ENCODE results near the gene NIPAL4.
A peak's percentile ranks its signal among the peaks of the same experiment; 100 is the strongest.
"Not testable (repeated sequence)": the region's sequence is repeated elsewhere in the genome, so short reads cannot be mapped to it uniquely, and the experiment has no call there.

The NIPAL4 gene

DNA sequence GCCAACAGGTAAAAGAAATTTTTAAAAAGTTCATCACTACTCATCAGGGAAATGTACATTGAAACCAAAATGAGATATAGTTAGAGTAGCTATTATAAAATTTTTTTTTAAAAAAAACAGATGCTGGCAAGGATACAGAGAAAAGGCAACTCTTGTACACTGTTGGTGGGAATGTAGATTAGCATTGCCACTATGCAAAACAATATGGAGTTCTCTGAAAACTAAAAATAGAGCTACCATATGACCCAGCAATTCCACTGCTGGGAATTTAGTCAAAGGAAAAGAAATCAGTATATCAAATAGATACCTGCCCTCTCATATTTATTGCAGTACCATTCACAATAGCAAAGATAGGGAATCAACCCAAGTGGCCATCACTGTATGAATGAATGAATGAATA is 44.2 kb upstream of the NIPAL4 start:
- POLR2A ChIA-PET, result no interaction called here
- no peak for TF ChIP-seq ZNF335 (tag by site-specific recombination; conservative IDR thresholded peaks at IDR 0.05)

DNA sequence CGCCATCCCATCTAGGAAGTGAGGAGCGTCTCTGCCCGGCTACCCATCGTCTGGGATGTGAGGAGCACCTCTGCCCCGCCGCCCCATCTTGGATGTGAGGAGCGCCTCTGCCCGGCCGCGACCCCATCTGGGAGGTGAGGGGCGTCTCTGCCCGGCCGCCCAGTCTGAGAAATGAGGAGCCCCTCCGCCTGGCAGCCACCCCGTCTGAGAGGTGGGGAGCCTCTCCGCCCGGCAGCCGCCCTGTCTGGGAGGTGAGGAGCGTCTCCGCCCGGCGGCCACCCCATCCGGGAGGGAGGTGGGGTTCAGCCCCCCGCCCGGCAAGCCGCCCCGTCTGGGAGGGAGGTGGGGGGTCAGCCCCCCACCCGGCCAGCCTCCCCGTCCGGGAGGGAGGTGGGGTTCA is 40.5 kb upstream of the NIPAL4 start:
- POLR2A ChIA-PET; H3K36me3 ChIP-seq (ENCODE audit: control insufficient read depth in 2 of 2, insufficient read depth in 1 of 2, low read length in 2 of 2); H3K4me1 ChIP-seq (ENCODE audit: control insufficient read depth, insufficient read depth, low read length); CTCF ChIA-PET; H3K9me3 ChIP-seq (ENCODE audit: control insufficient read depth, insufficient read depth, low read depth, low read length); H3K27ac ChIP-seq (ENCODE audit: extremely low read depth, low read depth, low read length); H3K4me3 ChIP-seq (ENCODE audit: low read depth, low read length): not testable (repeated sequence)

More for the DNA sequence above, 44.2 kb upstream of the NIPAL4 start:
- H3K27ac ChIP-seq (ENCODE audit: extremely low read depth, low read depth, low read length), result no peak overlapping the region
- CTCF ChIA-PET, result no interaction called here
- H3K36me3 ChIP-seq (ENCODE audit: control insufficient read depth in 2 of 2, insufficient read depth in 1 of 2, low read length in 2 of 2), result no peaks in the 10 kb centered on the region
- no peak overlapping the region for H3K4me3 ChIP-seq (ENCODE audit: low read depth, low read length)
- H3K9me3 ChIP-seq (ENCODE audit: control insufficient read depth, insufficient read depth, low read depth, low read length), result no peaks in the 10 kb centered on the region
- H3K4me1 ChIP-seq (ENCODE audit: control insufficient read depth, insufficient read depth, low read length), result no peaks in the 10 kb centered on the region

- H3K4me1 ChIP-seq (ENCODE audit: control insufficient read depth, insufficient read depth, low read length); H3K36me3 ChIP-seq (ENCODE audit: control insufficient read depth in 2 of 2, insufficient read depth in 1 of 2, low read length in 2 of 2); H3K4me3 ChIP-seq (ENCODE audit: low read depth, low read length); CTCF ChIA-PET; H3K9me3 ChIP-seq (ENCODE audit: control insufficient read depth, insufficient read depth, low read depth, low read length); H3K27ac ChIP-seq (ENCODE audit: extremely low read depth, low read depth, low read length); POLR2A ChIA-PET: not testable (repeated sequence)
- TF ChIP-seq ZNF146 (tag by site-specific recombination; IDR thresholded peaks at IDR 0.05), result peak; percentile 76
Measured at GRCh38 chr5:157429920-157430319, 30.1 kb upstream of the NIPAL4 start.

DNA sequence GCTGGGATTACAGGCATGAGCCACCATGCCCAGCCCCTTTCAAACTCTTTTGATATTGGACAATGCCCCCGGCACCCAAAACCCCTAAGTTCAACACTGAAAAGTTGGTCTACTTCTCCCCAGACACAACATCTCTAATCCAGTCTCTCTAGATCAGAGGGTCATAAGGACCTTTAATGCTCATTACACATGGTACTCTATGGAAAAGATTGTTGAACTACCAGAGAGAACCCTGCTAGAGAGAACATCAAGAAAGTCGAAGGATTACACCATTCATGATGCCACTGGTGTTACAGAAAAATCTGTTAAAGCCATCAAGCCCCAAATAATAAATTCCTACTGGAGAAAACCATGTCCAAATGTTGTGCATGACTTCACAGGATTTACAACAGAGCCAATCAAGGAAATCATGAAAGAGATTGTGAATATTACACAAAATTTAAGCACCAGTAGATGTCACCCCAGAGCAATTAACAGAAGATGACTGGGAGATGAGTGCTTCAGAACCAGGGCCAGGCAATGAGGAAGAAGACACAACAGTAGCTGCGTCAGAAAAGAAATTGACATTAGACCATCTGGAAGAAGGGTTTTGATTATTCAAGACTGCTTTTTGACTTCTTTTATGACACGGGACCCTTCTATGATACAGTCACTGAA is 28.3 kb upstream of the NIPAL4 start:
- POLR2A ChIA-PET, result no interaction called here
- H3K36me3 ChIP-seq (ENCODE audit: control insufficient read depth in 2 of 2, insufficient read depth in 1 of 2, low read length in 2 of 2), result no peaks in the 10 kb centered on the region
- no peaks in the 10 kb centered on the region for H3K4me1 ChIP-seq (ENCODE audit: control insufficient read depth, insufficient read depth, low read length)
- H3K4me3 ChIP-seq (ENCODE audit: low read depth, low read length), result no peak overlapping the region
- no peak for TF ChIP-seq ZBTB21 (tag by site-specific recombination; IDR thresholded peaks at IDR 0.05)
- TF ChIP-seq ZNF660 (tag by site-specific recombination; IDR thresholded peaks at IDR 0.05), result 0 out of 2 replicates have a peak, but pooled peaks have one; percentile 37
- TF ChIP-seq ZNF654 (tag by site-specific recombination; IDR thresholded peaks at IDR 0.05; ENCODE audit: low read depth), result peak; percentile 64
- no peaks in the 10 kb centered on the region for H3K9me3 ChIP-seq (ENCODE audit: control insufficient read depth, insufficient read depth, low read depth, low read length)
- CTCF ChIA-PET, result interaction anchor here (0.6 to 6.4 kb wide), 24 partner anchors 9 to 1591 kb away, joined by 3 to 51 read pairs (median 3); partner anchors contain the start of gene LSM11
- no peak overlapping the region for H3K27ac ChIP-seq (ENCODE audit: extremely low read depth, low read depth, low read length)

- no peaks in the 10 kb centered on the region for H3K4me1 ChIP-seq (ENCODE audit: control insufficient read depth, insufficient read depth, low read length)
- no peaks in the 10 kb centered on the region for H3K36me3 ChIP-seq (ENCODE audit: control insufficient read depth in 2 of 2, insufficient read depth in 1 of 2, low read length in 2 of 2)
- no peak overlapping the region for H3K27ac ChIP-seq (ENCODE audit: extremely low read depth, low read depth, low read length)
- no peak overlapping the region for H3K4me3 ChIP-seq (ENCODE audit: low read depth, low read length)
- POLR2A ChIA-PET, result no interaction called here
- CTCF ChIA-PET, result interaction anchor here (0.6 to 6.4 kb wide), 4 partner anchors 37 to 1957 kb away, joined by 3 to 51 read pairs (median 8); no protein-coding TSS in a partner anchor
- no peak for TF ChIP-seq GFI1B (tag by site-specific recombination; IDR thresholded peaks at IDR 0.05)
- no peak for TF ChIP-seq ZNF266 (tag by site-specific recombination; IDR thresholded peaks at IDR 0.05; ENCODE audit: low read depth)
- TF ChIP-seq, protein P1, sequence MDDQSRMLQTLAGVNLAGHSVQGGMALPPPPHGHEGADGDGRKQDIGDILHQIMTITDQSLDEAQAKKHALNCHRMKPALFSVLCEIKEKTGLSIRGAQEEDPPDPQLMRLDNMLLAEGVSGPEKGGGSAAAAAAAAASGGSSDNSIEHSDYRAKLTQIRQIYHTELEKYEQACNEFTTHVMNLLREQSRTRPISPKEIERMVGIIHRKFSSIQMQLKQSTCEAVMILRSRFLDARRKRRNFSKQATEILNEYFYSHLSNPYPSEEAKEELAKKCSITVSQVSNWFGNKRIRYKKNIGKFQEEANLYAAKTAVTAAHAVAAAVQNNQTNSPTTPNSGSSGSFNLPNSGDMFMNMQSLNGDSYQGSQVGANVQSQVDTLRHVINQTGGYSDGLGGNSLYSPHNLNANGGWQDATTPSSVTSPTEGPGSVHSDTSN (CRISPR knock-in tag; IDR thresholded peaks at IDR 0.05), result no peak
- no peak for TF ChIP-seq YY2 (tag by site-specific recombination; IDR thresholded peaks at IDR 0.05)
- TF ChIP-seq, protein P2, sequence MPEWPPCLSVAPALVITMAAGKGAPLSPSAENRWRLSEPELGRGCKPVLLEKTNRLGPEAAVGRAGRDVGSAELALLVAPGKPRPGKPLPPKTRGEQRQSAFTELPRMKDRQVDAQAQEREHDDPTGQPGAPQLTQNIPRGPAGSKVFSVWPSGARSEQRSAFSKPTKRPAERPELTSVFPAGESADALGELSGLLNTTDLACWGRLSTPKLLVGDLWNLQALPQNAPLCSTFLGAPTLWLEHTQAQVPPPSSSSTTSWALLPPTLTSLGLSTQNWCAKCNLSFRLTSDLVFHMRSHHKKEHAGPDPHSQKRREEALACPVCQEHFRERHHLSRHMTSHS (tag by site-specific recombination; IDR thresholded peaks at IDR 0.05), result no peak
- TF ChIP-seq ZFP3 (tag by site-specific recombination; IDR thresholded peaks at IDR 0.05; ENCODE audit: low read depth), result no peak
- no peak for TF ChIP-seq ZNF121 (tag by site-specific recombination; IDR thresholded peaks at IDR 0.05)
- TF ChIP-seq KLF10 (tag by site-specific recombination; IDR thresholded peaks at IDR 0.05), result no peak
- TF ChIP-seq ZNF274 (IDR thresholded peaks at IDR 0.05; ENCODE audit: low read length), result no peak
- no peak for TF ChIP-seq ZNF274 (tag by site-specific recombination; IDR thresholded peaks at IDR 0.05; ENCODE audit: borderline replicate concordance)
- TF ChIP-seq ZNF473 (tag by site-specific recombination; IDR thresholded peaks at IDR 0.05), result no peak
- H3K9me3 ChIP-seq (ENCODE audit: control insufficient read depth, insufficient read depth, low read depth, low read length), result no peaks in the 10 kb centered on the region
Measured at GRCh38 chr5:157434096-157434495, 25.9 kb upstream of the NIPAL4 start.
